ENCODE measurements around the gene KIF1C.
A peak's percentile ranks its signal among the peaks of the same experiment; 100 is the strongest.
"Not testable (repeated sequence)": the region's sequence is repeated elsewhere in the genome, so short reads cannot be mapped to it uniquely, and the experiment has no call there.

KIF1C gene

GRCh38 chr17:4999430-5000093 lies 1.8 kb downstream of the KIF1C start:
- no peak for DNase-seq (ENCODE audit: low read depth in 2 of 2, low spot score in 1 of 2)

- DNase-seq (ENCODE audit: low read depth in 2 of 2, low spot score in 1 of 2) = no peak
Measured at GRCh38 chr17:5000237-5000639, 2.5 kb downstream of the KIF1C start.

- DNase-seq (ENCODE audit: low read depth in 2 of 2, low spot score in 1 of 2) = no peak
Measured at GRCh38 chr17:5002121-5002788, 4.5 kb downstream of the KIF1C start.

- no peak for DNase-seq (ENCODE audit: low read depth in 2 of 2, low spot score in 1 of 2)
Measured at GRCh38 chr17:5003214-5003867, 5.6 kb downstream of the KIF1C start.

- no peak for DNase-seq (ENCODE audit: low read depth in 2 of 2, low spot score in 1 of 2)
Measured at GRCh38 chr17:5011928-5012327, 14.2 kb downstream of the KIF1C start.

GRCh38 chr17:5014357-5014756 lies 16.6 kb downstream of the KIF1C start:
- no peak for DNase-seq (ENCODE audit: low read depth in 2 of 2, low spot score in 1 of 2)

GRCh38 chr17:5019475-5019956 lies 21.8 kb downstream of the KIF1C start:
- peak in 1 of 2 donors; percentile 38 for DNase-seq (ENCODE audit: low read depth in 2 of 2, low spot score in 1 of 2)

- no peak for DNase-seq (ENCODE audit: low read depth in 2 of 2, low spot score in 1 of 2)
Measured at GRCh38 chr17:5020502-5021023, 22.8 kb downstream of the KIF1C start.

- no peak for DNase-seq (ENCODE audit: low read depth in 2 of 2, low spot score in 1 of 2)
Measured at GRCh38 chr17:5022171-5022711, 24.5 kb downstream of the KIF1C start.

GRCh38 chr17:5023588-5024147 lies 25.9 kb downstream of the KIF1C start:
- DNase-seq (ENCODE audit: low read depth in 2 of 2, low spot score in 1 of 2) = no peak

GRCh38 chr17:5024604-5025003 lies 26.9 kb downstream of the KIF1C start:
- no peak for DNase-seq (ENCODE audit: low read depth in 2 of 2, low spot score in 1 of 2)

GRCh38 chr17:5027299-5027698 lies 29.5 kb downstream of the KIF1C start:
- DNase-seq (ENCODE audit: low read depth in 2 of 2, low spot score in 1 of 2) = no peak

- DNase-seq (ENCODE audit: low read depth in 2 of 2, low spot score in 1 of 2) = no peak
Measured at GRCh38 chr17:5027916-5028315, 30.2 kb downstream of the KIF1C start.

GRCh38 chr17:5030168-5030567 lies 32.4 kb downstream of the KIF1C start:
- not testable (repeated sequence) for DNase-seq (ENCODE audit: low read depth in 2 of 2, low spot score in 1 of 2)

- peak; percentile 74 to 76 for DNase-seq (ENCODE audit: low read depth in 2 of 2, low spot score in 1 of 2)
Measured at GRCh38 chr17:5031365-5032082, 33.8 kb downstream of the KIF1C start.

GRCh38 chr17:5032865-5033264 lies 35.1 kb downstream of the KIF1C start:
- no peak for DNase-seq (ENCODE audit: low read depth in 2 of 2, low spot score in 1 of 2)

- no peak for DNase-seq (ENCODE audit: low read depth in 2 of 2, low spot score in 1 of 2)
Measured at GRCh38 chr17:5033352-5034015, 35.7 kb downstream of the KIF1C start.

GRCh38 chr17:5034063-5034462 lies 36.3 kb downstream of the KIF1C start:
- DNase-seq (ENCODE audit: low read depth in 2 of 2, low spot score in 1 of 2) = no peak

- DNase-seq (ENCODE audit: low read depth in 2 of 2, low spot score in 1 of 2) = no peak
Measured at GRCh38 chr17:5034651-5035050, 36.9 kb downstream of the KIF1C start.

- DNase-seq (ENCODE audit: low read depth in 2 of 2, low spot score in 1 of 2) = no peak
Measured at GRCh38 chr17:5035315-5035714, 37.6 kb downstream of the KIF1C start, which contains the start of gene SLC52A1. Gene SLC52A1 (minus strand): TSS chr17:5035426. CDS start chr17:5034606, 820 bp downstream.
